Mucosa of descending colon (tissue), 3 donors: Measurements from ENCODE around the gene ZNF71. TPM values are rescaled to one million over a fixed set of nuclear protein-coding genes. Genes with fewer than 3 reads are reported as not detected.

ENCODE experiments used
- ATAC-seq: fragments of 200-7000 bp; cut with Tn5 transposase; one replicate; pipeline ENCODE4 v1.9.1; 2020; ENCODE audit warnings: mild to moderate bottlenecking, moderate library complexity
- DNase-seq, 3 donors: peaks; one replicate each; pipeline ENCODE4 v3.0.0-alpha.2; 2020
- H3K36me3 ChIP-seq: fragments of 200-600 bp; one replicate; pipeline ENCODE4 v1.8.0; 2021; ENCODE audit warnings: low read depth, mild to moderate bottlenecking
- H3K4me1 ChIP-seq: fragments of 200-600 bp; one replicate; pipeline ENCODE4 v1.8.0; 2021; ENCODE audit warnings: low read depth, mild to moderate bottlenecking
- H3K4me3 ChIP-seq: fragments of 200-600 bp; one replicate; pipeline ENCODE4 v1.8.0; 2021; ENCODE audit warnings: mild to moderate bottlenecking
- H3K9me3 ChIP-seq: fragments of 200-600 bp; one replicate; pipeline ENCODE4 v1.8.0; 2021; ENCODE audit warnings: mild to moderate bottlenecking
- CTCF ChIP-seq: fragments of 200-600 bp; IDR thresholded peaks from one replicate; pipeline ENCODE4 v1.8.0; 2022; ENCODE audit warnings: antibody characterized with exemption, mild to moderate bottlenecking
- intact Hi-C, 2 donors: fragments of 100-400 bp; cut with DNase I in 1 of 2; cut with micrococcal nuclease in 1 of 2; formaldehyde crosslinking; loops; one replicate each; pipeline versions ENCODE4 v1.11.0 to v1.11.1; 2022; cut with DNase I, micrococcal nuclease
- long read RNA-seq, 2 donors: library from polyadenylated mRNA; unstranded; transcript quantifications; one replicate each; pipeline ENCODE4 v2.0.0, GENCODE V29; 2019 to 2021
- total RNA-seq, 3 donors: library from RNA; stranded (reverse); fragmentation: NEBNext Ultra II Directional in 2 of 3; extraction: Animal tissue kit (Norgen Biotek cat#: 25700) in 2 of 3; gene quantifications; one replicate each; pipeline versions ENCODE4 v1.2.1 to v1.2.4, GENCODE V29; 2021 to 2023
- donor health status: DM: no; HTN: no; CAD: no; lungs with moderate emphysema.
- donor health status: DM: no; HTN: no; CAD: no.
- donor health status: DM: no; HTN: yes; CAD: no.

ZNF71 gene
- total RNA-seq: 10 to 100 TPM in 1 of 3 donors, 1 to 10 TPM in 2; 2.8 to 12.2 (median 3.2) TPM
- long read RNA-seq, donor 1, full-length matches to known transcripts: 24 of 36 reads
- long read RNA-seq, donor 1, partial matches to known transcripts: 9 of 36 reads
- long read RNA-seq, donor 1, other reads (novel, unspliced or antisense): 3 of 36 reads
- long read RNA-seq, donor 2, full-length matches to known transcripts: 2 of 3 reads
- long read RNA-seq, donor 2, partial matches to known transcripts: 0 of 3 reads
- long read RNA-seq, donor 2, other reads (novel, unspliced or antisense): 1 of 3 reads

GRCh38 chr19:56594783-56595547, at the start of gene ZNF71:
ZNF71 (plus strand) TSS chr19:56595302; CDS start chr19:56601559, 6,257 bp downstream.
- no peak for TF ChIP-seq CTCF
- intact Hi-C loops: no loop called here

GRCh38 chr19:56547535-56547934, 47.6 kb upstream of the ZNF71 start:
- H3K36me3 ChIP-seq: no peaks in the 10 kb centered on the region
- TF ChIP-seq CTCF: no peak
- H3K4me3 ChIP-seq: no peak overlapping the region
- ATAC-seq (no peak), DNase-seq (no peak)
- no peaks in the 10 kb centered on the region for H3K4me1 ChIP-seq
- peaks cover 98% of the 10 kb centered on the region for H3K9me3 ChIP-seq
- intact Hi-C loops: no loop called here

More at GRCh38 chr19:56594783-56595547, at the start of gene ZNF71:
- Histone ChIP-seq H3K4me3 (peak within 1 kb of the TSS; percentile 85), H3K9me3 (peaks cover 34% of the 10 kb centered on the region), H3K36me3 (no peaks in the 10 kb centered on the region), H3K4me1 (peaks cover 4% of the 10 kb centered on the region)
- ATAC-seq (peak; percentile 99), DNase-seq (peak; percentile 89 to 92 (median 90))

- intact Hi-C loops: no loop called here
- H3K9me3 ChIP-seq: peaks cover 97% of the 10 kb centered on the region
- no peak for TF ChIP-seq CTCF
- H3K36me3 ChIP-seq: no peaks in the 10 kb centered on the region
- H3K4me1 ChIP-seq: no peaks in the 10 kb centered on the region
- no peak for ATAC-seq
- no peak overlapping the region for H3K4me3 ChIP-seq
- DNase-seq: no peak
Observed at GRCh38 chr19:56554272-56554869, 40.7 kb upstream of the ZNF71 start.

- H3K9me3 ChIP-seq: peaks cover 87% of the 10 kb centered on the region
Observed at GRCh38 chr19:56562766-56563165, 32.3 kb upstream of the ZNF71 start.

GRCh38 chr19:56566904-56567273, 28.2 kb upstream of the ZNF71 start:
- Histone ChIP-seq H3K36me3 (no peaks in the 10 kb centered on the region), H3K4me1 (no peaks in the 10 kb centered on the region), H3K9me3 (peaks cover 88% of the 10 kb centered on the region), H3K4me3 (peak overlapping the region; percentile 67)
- TF ChIP-seq CTCF: no peak
- DNase-seq: peak; percentile 64 to 69 (median 68)
- ATAC-seq: peak; percentile 59
- intact Hi-C loops: no loop called here

More at GRCh38 chr19:56562766-56563165, 32.3 kb upstream of the ZNF71 start:
- intact Hi-C loops: no loop called here
- TF ChIP-seq CTCF: no peak
- no peak overlapping the region for H3K4me3 ChIP-seq
- H3K36me3 ChIP-seq: no peaks in the 10 kb centered on the region
- ATAC-seq: no peak
- DNase-seq: no peak
- no peaks in the 10 kb centered on the region for H3K4me1 ChIP-seq
